ENCODE results near the gene ACVRL1.
A peak's percentile ranks its signal among the peaks of the same experiment; 100 is the strongest.

The ACVRL1 gene

DNA sequence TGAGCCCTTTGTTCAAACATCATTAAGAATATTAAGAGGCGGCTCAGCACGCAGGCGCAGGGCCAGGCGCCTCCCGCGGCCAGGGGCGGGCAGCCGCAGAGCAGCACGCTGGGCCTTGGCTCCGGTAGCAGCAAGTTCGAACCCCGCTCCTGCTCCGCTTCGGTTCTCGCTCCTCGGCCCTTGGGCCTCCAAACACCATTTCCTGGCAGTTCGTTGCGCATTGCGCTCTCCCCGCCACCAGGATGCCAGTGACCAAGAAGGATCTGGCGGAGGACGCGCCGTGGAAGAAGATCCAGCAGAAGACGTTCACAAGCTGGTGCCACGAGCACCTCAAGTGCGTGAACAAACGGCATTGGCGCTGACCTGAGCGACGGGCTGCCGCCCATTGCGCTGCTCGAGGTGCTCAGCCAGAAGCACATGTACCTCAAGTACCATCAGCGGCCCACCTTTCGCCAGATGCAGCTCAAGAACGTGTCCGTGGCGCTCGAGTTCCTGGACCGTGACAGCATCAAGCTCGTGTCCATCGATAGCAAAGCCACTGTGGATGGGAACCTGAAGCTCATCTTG lies 6.9 kb upstream of the ACVRL1 start:
- DNase-seq, result no peak

DNA sequence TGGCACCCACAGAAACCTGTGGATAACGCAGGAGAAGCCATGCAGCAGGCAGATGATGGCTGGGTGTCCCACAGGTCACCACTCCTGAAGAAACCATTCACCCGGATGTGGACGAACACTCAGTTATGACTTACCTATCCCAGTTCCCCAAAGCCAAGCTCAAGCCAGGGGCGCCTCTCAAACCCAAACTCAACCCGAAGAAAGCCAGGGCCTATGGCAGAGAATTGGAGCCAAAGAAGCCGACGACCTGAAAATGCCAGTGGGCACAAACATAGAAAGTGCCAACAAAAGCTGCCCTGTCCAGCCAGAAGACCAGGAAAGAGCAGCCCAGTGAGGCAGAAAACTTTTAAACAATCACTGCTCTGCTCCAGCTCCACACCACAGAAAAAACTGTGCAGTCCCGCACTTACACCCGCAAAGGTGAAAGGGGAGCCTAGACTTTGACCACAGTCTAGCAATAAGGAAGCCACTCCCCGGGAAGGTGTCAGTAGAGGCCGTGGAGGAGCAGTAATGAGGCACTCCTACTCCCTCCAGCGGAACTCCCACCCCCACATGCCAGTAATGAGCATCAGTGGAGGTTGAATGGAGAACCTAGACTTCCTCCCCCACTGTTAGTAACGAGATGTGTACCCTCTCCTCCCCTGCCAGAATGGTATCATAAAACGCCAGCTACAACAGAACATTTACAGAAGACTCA lies 6.0 kb upstream of the ACVRL1 start:
- DNase-seq, result no peak

DNA sequence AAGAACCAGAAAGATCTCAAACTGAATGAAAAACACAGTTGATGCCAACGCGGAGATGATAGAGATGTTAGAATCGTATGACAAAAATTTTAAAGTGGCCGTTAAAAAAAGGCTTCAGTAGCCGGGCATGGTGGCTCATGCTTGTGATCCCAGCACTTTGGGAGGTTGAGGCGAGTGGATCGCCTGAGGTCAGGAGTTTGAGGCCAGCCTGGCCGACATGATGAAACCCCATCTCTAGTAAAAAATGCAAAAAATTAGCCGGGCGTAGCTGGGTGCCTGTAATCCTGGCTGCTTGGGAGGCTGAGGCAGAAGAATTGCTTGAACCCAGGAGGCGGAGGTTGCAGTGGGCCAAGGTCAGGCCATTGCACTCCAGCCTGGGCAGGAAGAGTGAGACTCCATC lies 5.4 kb upstream of the ACVRL1 start:
- no peak for DNase-seq

DNA sequence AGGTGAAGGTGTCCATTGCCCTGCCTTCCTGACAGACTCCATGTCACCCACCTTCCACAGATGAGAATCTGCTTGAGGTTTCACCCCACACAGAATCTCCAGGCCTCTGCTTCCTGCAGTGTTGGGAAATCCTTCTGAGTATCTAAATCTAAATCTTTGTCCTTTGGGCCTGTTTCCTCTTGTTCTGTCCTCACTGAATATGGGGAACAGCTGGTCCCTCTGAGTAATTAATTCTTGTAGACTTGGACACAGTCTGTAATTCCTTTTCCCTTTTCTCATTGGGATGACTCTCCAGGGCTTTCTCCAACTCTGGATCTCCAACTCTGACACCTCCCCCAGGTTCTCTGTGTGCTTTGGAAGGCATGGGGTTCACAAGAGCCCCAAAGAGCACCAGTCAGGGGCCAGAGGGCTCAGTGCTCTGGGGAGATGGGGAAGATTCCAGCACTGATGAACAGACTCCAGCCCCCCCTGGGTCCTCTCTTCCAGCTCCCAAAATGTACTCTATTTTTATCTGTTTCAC lies 2.3 kb upstream of the ACVRL1 start:
- DNase-seq, result peak; percentile 54

DNA sequence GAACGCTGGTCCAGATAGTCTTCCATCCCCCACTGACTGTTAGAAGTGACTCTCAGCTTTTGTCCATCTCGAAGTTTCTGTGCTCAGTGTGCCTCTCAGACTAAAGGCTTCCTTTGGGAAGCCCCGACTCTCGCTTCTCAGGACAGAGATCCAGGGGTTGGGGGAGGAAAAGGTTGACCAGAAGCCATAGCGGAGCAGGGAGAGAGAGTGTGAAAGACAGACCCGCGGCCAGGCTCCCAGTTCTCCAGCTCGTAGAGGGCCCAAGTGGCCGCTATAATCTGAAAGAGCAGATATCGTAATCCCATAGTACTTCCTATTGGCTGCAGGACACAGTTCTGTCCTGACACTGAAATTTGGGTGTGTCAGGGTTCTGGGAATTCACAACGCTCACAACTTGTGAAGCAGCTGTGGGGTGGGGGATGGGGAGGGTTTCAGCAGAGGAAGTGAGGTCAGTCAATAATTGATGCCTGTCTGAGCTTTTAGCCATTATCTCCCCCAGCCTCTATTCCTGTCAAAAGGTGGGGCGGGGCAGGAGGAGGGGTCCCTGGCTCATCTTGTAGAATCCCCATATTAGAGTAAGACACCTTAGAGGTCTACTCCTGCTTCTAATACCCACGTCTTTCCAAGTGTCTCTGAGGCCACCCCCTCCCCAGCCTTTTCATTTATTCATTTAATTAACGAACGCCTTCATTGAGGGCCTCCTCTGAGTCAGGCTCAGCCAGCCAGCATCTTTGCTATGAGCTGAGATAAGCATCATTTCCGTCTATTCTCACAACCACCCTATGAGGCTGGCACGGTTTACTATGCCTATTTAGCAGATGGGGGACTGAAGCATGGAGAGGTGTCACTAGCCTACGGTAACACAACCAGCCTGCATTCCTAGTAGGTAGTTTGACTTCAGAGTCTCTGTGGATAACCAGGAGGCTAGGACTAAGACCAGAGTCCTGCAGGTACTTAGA lies 1.6 kb upstream of the ACVRL1 start:
- peak; percentile 60 for DNase-seq

DNA sequence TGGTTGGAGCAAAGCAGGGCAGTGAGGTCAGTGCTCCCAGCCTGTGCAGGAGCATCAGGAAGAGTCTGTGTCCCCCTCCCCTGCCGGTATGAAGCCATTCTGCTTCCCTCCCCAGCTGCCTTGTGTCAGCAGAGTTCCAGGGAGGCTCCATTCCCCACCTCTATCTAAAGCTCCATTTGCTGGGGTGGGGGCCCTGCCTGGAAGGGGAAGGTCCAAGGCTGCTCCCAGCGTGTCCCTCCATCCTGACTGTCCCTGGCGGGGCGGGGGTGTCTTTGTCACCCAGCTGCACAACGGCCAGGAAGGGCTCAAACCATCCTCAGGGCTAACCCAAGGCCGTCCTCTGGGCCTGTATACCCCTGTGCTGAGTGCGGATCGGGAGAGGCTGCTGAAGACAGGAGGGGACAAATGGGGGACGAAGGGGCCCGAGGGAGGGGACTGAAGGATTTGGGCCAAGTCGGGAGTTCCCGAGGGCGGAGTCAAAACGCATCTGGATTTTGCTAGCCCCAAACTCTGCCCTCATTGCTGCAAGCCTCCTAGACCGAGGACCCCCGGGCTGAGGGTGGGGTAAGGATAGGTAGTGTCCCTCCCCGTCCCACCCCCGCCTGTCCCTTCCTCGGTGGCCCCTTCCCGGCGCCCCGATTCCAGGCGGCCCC lies 748 bp upstream of the ACVRL1 start:
- DNase-seq, result no peak

DNA sequence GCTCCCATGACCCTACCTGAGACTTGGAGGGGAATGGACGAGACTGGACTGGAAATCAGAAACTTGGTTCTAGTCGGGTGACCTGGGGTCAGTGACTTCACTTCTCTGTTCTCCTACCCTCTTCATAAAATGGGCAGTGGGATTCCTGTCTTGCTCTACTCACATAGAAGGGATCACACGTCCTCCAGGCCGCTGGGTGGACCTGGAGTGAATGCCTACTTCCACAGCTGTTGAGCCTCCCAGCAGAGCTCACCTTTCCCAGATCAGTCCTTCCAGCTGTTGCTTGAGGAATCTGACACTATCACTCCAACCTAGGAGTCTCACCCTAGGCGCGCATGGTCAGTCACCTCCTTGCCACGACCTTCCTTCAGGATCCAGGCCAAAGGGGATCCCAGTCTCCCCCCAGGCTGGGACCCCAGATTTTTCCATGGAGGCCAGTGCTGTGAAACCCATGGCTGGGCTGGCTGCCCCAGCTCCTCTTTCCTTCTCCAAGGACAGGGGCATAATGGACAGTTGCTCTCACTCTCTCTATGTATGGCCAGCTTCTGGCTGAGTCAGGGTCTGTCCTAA lies 637 bp downstream of the ACVRL1 start:
- DNase-seq, result no peak

DNA sequence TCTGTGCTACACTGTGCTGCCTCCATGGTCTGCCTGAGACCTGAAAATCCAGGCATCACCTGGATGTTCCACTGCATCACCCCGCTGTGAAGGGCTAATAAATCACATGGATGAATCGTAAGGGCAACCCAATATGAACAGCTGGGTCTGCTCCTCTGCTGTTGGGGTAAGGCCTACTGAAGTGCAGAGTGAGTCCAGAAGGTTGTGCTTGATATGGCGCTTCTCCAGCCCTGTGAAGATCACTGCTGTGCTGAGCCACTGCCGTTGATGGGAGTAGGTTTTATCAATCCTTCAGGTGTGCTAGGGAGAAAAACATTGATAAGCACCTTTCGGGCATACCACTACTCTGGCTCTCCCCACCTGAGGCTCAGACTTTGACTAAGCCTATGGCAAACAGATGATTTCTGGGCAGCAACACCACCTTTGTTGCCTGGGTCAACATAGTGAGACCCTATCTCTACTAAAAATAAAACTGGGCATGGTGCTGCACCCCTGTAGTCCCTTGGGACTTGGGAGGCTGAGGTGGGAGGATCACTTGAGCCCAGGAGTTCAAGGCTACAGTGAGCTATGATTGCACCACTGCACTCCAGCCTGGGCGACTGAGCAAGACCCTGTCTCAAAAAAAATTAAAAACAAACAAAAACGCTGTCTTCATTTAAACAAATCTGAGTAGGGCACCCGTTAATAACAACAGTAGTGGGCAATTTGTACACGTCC lies 1.7 kb downstream of the ACVRL1 start:
- DNase-seq, result no peak

DNA sequence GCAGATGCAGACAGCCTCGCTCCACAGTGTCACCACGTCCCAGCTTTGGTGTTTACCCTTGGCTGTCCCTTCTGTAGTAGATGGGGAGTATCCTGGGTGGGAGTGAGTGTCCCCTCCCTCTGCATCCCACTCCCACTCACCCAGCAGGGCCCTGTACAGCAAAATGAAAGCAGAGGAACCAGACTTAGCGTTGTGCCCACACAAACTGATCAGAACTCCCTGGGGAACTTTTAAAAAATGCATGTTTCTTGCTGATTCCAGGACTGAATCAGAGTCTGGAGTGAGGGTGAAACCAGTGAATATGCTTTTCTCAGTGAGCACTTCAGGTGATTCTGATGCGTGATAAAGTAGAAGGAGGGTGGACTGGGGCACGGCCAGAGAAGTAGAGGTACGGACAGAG lies 2.9 kb downstream of the ACVRL1 start:
- DNase-seq, result no peak

DNA sequence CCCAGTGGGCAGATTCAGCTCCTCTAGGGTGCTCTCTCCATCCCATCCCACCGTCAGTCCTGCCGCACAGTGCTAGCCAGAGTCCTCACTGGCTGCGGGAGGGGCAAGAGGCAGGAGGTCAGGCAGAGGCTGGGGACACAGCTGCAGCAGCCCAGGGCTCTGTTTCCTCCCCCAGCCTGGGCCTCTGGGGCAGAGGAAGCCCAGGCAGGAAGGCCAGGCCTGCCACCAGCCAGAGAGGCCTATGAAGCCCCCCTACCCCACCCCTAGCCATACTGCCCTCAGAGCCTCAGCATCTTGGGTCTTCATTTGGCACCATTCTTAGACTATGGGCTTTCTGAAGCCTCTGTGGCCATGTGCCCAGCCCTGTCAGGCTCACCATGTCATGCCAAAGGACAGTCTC lies 3.4 kb downstream of the ACVRL1 start:
- no peak for DNase-seq

DNA sequence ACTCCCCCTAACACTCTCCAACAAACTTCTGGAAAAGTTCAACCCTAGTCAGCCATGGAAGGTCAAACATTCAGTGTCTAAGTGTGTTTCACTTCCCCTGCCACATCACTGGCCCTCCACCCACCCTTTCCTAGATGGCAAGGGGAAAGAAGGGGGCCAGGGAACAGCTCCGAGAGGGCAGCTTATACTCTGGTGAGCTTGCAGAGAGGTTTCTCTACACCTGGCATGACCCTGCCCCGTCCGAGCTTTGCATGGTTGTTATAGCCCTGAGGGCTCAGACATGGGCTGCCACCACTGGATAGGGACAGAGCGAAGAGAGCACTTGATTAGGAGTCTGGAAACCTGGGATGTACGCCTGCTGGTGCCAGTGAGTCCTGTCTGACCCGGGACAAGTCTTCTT lies 4.0 kb downstream of the ACVRL1 start:
- no peak for DNase-seq

DNA sequence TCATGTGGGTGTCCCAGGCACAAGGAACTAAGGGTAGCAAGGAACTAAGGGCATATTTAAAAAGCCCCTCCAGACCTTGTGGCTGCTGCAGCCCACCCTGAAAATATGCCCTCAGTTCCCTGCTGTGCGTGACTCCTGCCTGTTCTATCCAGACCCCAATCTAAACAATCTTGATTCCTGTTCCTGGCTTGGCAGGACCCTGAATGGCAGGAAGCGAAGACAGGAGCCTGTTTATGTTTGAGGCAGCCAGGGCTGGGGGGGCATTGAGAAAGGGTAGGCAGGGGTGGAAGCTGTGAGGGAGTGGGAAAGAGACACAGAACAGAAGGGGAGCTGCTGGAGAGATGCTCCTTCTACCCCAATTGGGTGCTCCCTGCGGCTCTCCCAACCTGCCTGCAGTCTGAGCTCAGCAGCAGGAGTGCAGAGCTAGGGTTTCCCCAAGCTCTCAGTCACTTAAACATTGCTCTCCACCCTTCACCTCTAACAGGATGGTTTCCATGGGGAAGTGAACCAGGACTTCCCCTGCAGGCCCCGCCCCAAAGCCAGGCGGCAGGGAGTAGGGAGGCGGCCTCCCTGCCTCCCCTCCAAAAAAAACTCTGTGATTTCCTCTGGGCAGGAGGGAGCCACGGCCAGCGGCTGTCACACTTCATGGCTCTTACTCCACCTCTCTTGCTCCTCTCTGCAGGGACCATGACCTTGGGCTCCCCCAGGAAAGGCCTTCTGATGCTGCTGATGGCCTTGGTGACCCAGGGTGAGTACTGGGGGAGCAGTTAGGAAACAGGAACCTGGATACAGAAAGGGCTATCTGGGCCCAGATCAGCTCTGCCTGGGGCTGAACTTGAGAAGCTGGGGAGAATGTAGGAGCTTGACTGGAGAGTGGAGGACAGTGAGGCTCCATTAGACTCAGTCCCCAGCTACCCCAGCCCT lies 4.7 kb downstream of the ACVRL1 start:
- no peak for DNase-seq

DNA sequence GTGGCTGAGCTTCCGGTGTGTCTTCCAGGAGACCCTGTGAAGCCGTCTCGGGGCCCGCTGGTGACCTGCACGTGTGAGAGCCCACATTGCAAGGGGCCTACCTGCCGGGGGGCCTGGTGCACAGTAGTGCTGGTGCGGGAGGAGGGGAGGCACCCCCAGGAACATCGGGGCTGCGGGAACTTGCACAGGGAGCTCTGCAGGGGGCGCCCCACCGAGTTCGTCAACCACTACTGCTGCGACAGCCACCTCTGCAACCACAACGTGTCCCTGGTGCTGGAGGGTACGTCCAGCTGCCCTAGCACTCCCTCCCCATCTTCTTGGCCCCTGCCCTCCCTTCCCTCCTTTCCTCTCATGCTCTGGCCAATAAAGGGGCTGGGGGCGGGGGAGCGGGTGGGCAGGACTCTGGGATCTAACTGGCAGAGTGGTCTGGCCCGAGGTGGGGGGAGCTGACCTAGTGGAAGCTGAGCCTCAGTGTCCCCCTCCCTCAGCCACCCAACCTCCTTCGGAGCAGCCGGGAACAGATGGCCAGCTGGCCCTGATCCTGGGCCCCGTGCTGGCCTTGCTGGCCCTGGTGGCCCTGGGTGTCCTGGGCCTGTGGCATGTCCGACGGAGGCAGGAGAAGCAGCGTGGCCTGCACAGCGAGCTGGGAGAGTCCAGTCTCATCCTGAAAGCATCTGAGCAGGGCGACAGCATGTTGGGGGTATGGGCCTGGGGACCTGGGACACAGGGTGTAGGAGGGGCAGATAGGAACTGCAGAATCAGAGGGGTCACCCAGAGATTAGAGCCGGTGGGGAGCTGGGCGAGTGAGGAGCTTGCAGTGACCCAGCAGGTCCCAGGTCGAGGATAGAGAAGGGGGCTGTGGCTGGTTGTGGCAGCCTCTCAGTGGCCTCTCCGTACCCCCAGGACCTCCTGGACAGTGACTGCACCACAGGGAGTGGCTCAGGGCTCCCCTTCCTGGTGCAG lies 6.0 kb downstream of the ACVRL1 start:
- no peak for DNase-seq

DNA sequence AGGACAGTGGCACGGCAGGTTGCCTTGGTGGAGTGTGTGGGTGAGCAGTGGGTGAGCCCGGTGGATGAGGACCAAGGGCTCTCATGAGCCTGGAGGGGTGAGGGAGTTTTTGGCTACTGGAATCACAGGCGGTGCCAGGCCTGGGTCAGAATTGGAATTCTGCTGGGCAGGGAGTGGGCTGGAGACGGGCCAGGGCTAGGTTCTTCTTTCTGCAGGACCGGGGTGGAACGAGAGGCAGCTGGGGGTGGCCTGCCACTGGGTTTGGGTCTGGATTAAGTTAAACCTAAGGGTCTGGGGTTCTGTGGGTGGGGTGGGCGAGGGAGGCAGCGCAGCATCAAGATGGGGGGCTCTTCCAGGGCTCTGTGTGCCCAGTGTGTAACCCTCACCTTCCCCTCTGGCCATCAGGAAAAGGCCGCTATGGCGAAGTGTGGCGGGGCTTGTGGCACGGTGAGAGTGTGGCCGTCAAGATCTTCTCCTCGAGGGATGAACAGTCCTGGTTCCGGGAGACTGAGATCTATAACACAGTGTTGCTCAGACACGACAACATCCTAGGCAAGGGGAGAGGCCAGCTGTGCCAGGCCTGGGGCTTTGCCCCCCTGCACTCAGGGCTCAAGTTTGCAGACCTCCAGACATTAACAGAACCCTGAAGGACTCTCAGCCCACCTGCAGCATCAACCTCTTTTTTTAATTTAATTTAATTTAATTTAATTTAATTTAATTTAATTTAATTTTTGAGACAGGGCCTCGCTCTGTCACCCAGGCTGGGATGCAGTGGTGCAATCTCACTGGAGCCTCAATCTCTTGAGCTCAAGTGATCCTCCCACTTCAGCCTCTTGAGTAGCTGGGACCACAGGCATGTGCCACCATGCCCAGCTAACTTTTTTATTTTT lies 7.0 kb downstream of the ACVRL1 start:
- no peak for DNase-seq

DNA sequence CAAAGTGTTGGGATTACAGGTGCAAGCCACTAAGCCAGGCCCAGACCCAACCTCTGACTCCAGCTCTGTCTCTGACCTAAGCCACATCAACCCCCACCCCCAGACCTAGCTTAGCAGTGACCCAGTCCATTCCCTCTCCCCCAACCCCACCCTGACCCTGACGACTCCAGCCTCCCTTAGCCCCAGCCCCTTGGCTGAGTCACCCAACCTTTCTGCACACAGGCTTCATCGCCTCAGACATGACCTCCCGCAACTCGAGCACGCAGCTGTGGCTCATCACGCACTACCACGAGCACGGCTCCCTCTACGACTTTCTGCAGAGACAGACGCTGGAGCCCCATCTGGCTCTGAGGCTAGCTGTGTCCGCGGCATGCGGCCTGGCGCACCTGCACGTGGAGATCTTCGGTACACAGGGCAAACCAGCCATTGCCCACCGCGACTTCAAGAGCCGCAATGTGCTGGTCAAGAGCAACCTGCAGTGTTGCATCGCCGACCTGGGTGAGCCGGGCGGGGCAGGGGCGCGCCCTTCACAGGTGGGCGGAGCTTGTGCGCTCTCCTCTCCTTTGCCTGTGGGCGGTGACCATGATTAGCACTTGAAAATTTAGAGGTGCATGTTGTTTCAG lies 7.8 kb downstream of the ACVRL1 start:
- no peak for DNase-seq

DNA sequence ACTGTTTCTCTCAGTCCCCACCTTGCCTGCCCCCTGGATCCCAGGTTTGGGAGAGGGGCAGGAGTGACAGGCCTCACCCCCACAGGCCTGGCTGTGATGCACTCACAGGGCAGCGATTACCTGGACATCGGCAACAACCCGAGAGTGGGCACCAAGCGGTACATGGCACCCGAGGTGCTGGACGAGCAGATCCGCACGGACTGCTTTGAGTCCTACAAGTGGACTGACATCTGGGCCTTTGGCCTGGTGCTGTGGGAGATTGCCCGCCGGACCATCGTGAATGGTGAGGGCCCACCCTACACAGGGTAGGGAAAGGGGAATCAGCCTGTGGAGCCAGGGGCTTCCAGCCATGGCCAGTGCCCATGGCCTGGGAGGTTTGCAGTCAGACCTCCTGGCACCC lies 8.6 kb downstream of the ACVRL1 start:
- DNase-seq, result no peak

DNA sequence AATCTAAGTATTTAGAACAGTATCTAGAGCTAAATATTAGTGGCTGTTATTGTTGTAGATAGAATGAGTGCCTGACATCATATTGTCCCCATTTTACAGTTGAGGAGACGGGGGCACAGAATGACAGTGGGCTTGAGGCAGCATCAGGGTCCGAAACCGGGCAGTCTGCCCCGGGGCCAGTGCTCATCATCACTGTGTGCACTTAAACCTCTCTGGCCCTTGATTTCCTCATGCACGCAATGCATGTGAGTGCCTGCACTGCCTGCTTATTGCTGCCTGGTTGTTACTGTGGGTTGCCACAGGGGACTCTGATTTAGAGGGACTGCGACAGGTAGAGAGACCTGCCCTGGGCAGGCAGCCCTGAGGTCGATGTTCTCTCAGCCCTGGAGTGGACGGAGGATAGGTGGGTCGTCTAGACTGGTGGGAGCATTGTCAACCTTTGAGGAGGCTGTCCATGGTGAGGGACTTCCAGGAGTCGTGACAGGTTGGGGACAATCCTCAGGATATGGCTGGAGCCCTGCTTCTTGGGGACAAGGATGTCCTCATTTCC lies 9.8 kb downstream of the ACVRL1 start:
- no peak for DNase-seq
